Stimulated activated CD4-positive, alpha-beta T cell treated with anti-CD3 and anti-CD28 coated beads, Interleukin-1b, Interleukin-23, amount 100 ng/mL, for 1 hour (primary cell): ENCODE data around the gene PSORS1C2.

Experiments used
- DNase-seq, 2 donors: peaks; one replicate each; pipeline ENCODE4 v3.0.0-alpha.2; 2020; ENCODE audit warnings: low read depth in 2 of 2

The PSORS1C2 gene

DNA sequence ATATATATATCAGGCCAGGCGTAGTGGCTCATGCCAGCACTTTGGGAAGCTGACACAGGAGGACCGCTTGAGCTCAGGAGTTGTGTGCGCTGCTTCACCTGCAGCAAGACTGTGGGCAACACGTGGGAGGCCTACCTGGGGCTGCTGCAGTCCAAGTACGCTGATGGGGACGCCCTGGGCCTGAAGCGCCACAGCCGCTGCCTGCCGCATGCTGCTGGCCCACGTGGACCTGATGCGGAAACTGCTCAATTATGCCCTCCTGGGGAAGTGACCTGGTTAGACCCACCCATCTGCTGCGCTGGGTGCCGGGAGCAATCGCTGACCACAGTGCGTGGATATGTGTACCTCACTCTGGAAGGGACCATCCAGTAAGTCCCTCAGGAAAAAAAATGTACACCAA, 1.8 kb upstream of the PSORS1C2 start:
- no peak for DNase-seq

DNA sequence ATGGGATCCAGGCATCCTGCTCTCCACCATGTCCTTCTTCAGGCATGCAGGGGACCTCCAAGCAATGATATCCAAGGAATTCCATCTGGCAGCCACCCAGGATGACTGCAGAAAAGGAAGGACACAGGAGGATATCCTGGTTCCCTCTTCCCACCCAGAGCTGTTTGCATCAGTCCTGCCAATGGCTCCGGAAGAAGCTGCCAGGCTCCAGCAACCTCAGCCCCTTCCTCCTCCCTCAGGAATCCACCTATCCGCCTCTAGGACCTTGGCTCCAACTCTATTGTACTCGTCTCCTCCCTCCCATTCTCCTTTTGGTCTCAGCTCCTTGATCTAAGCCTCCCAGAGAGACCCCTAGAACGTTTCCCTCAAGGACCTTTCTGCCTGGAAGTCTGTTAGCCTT, 733 bp upstream of the PSORS1C2 start:
- DNase-seq, result no peak

DNA sequence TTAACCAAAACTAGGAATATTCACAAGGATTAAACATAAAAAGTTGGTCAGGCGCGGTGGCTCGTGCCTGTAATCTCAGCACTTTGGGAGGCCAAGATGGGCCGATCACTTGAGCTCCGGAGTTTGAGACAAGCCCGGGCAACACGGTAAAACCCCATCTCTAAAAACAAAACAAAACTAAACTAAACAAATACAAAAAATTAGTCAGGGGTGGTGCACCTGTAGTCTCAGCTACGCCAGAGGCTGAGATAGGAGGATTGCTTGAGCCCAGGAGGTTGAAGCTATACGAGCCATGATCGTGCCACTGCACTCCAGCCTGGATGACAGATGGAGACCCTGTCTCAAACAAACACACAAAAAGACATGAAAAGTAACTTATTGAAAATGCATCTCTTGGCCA, 3.2 kb downstream of the PSORS1C2 start:
- DNase-seq, result no peak

DNA sequence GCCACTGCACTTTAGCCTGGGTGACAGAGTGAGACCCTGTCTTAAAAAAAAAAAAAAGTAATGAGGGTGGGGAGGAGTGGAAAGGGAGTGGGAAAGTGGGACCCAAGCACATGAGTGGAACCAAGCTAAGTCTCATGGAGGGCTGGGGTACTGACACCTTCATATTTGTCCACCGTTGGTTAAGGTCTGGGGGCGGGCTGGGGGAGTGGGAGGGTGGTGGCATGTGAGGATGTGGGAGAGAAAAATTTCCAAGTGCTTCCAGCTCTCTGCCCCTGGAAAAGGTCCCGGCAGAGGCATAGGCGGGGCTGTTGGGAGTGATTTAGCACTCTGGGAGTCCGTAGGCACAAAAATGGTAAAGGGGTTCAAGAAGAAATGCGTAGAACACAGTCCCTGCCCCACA, 6.1 kb downstream of the PSORS1C2 start:
- no peak for DNase-seq

DNA sequence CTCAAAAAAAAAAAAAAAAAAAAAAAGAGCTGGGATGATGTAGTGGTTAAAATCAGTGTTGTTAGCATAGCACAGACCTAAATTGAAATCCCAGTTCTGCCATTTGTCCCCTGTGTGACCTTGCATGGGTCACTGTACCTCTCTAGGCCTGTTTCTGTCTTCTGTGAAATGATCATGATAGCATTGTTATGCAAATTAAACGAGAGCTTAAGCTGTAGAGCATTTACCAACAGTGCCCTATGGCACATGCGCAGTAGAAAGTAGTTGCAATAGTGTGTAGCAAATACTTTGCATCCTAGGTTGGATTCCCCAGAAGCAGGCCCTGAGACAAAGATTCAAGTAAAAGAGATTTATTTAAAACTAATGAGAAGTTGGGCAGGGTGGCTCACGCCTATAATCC, 7.3 kb downstream of the PSORS1C2 start:
- DNase-seq, result no peak

DNA sequence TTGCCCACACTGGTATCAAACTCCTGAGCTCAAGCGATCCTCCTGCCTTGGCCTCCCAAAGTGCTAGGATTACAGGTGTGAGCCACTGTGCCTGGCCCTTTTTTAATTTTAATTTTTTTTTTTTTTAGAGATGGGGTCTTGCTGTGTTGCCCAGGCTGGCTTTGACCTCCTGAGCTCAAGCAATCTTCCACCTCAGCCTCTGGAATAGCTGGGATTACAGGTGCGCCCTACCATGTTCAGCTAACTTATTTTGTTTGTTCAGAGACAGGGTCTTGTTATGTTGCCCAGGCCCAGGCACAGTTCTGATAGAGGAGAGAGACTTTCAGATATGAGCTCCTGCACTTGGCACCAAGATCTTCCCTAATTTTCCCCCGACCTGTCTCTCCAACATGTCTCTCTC, 8.1 kb downstream of the PSORS1C2 start:
- DNase-seq, result no peak

DNA sequence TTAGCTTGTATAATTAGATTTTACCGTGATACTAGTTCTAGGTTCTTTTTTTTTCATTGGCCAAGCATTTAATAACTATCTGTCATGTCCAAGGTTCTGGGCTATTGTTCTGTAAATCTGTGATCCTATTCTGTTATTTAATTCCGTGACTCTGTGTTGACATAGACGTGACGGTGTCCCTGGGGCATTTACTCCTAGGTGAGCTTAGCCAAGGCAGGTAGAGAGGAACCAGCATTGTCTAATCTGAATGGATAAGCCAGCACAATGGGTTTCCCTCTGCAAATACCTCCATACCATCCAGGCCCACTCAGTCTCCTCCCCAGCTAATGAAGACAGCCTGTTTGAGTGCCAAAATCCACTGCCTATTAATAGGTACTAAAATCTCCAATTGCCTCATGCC, 9.7 kb downstream of the PSORS1C2 start:
- DNase-seq, result no peak

DNA sequence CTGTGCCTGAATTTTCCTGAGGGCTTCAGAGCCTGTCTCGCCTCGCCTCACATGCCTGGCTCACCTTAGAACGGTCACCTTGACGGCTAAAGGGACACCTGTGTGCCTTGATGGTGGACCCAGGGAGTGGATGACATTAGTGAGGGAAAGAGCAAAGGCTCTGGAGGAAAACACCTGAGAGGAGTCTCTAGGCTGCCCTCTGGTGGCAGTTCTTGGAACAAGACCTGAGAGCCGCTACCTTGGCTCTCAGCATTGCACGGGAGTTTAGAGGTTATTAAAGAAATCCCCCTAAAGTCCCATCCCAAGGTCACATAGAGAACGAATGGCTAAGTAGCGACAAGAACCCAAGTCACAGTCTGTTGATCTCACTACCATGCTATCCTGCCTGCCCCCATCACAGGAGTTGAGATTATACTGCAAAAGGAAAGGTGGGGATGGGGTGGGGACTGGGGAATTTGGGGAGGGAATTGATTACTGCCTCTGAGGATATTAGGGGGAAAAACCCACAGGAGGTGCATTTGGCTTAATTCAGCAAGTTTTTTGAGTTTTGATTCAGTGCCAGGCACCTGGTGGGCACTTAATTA, 10.7 kb downstream of the PSORS1C2 start:
- DNase-seq, result peak; percentile 41 to 56

DNA sequence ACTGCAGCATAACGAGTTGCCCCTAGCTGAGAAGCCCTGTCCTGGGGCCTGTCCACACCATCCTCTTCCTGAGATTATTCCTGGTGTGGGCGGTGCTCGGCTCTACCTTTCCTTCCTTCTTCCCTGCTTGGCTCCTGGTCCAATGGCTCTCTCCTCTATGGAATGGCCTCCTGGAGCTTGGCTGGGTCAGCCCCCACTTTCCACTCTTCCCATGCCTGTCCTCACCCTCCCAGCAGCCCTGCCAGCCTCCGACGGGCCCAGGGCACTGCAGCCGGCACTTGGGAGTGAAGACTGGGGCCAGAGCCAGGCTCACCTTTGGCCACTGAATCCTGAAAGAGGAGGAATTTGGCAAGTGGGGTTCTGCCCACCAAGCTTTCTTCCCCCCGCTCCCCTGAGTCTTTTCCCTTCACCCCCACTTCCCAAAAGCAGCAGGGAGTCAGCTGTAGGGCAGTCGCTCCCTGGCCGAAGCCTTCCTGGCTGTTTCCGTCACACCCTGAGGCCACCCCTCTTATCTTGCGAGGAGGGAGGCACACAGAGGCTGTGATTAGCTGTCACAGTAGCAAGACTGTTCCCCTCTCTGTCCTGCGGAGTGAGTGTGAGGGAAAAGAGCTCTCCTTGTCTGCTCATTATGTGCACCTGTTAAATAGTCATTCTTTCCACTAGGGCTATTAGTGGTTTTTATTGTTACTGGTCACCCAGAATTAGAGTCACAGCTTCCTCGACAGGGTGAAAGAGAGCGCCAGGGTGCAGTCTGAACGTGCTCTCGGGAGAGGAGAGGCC, 12.3 kb downstream of the PSORS1C2 start:
- DNase-seq, result no peak

DNA sequence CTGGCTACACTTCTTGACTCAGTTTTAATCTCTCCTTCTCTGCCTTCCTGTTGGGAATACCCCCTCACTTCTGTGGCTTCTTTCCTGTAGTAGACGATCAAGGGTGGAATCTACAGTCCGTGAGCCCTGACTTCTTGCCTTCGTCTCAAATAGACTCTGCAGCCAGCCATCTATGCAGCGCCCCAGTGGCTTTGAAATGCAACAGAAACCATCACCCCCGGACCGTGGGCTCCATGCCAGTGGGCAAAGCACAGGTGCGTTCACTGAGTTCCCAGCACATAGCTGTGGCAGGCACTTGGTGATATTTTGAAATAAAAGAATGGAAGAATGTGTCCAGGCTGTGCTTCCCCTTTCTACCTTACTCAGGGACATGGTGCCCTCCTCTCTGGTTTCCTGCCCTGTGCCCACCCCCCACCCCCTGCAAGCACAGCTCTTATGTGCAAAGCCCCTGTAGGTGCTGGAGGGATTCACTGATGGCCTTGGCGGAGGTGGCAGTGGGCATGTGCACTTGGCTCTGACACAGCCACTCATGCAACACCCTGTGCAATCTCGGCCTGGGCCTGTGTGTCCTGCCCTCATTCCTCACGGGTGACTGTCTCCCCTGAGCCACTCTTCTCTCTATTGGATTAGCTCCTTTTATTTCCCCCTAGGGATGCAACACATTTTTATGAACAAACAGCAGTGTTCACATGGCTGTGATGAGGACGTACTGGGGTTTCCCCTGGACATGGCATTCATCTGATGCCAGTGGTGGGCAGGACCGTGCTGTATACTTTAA, 13.1 kb downstream of the PSORS1C2 start:
- DNase-seq, result no peak

DNA sequence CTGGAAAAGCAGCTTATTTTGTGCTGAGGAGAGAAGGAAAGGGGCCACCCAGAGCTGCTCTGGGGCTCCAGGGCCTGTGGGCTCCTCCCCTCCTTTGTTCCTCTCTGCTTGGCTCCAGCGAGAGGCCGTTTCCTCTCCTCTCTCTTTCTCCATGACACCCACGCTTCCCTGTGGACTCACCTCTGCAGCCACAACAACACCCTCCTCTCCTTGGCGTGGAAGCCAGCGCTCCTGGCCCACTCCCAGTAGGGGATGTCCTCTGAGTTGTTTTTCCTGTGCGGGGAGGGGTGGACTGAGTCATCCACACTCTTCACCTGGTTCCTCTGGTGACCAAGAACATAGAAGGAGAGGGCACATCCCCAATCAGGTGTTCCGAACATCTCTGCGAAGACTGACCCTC, 13.7 kb downstream of the PSORS1C2 start:
- DNase-seq, result no peak

DNA sequence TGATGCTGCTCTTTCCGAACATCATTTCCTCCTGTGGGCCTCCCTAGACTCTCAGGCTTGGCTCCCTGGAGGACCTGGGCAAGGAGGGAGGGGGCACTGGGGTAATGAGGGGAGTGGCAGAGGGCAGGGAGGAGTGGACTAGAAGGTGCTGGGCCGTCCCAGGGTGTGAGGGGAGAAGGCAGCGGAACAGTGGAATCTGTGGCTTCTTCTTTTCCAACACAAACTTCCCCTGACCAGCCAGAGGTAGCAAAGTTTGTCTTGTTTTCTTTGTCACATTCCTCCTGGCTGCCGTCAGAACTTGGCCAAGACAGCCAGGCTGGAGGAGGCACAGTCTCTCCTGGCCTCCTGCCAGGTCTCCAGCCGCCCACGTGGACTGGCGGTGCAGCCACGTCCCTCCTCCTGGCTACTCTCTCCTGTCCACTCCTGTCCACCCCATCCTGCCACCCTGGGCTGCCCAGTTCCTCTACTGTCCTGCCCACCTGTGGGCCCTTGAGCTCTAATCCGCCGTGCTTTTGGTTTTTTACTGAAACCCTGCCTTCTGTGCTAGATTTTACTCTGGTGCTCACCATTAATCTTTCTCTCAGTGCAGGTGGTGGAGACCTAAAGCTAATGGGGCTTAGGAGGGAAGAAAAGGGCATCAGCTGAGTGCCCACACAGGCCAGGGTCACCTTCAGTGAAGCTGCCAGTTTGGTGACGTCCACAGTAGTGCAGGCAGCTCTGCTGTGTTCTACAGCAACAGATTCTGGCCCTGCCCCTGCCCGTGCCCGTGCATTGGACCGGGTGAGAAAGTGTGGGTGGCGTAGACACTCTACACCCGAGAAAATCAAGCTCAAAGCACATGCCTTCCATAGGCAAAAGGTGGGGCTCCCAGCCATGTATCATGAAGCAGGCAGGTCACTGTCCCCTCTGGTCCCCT, 15.8 kb downstream of the PSORS1C2 start:
- no peak for DNase-seq

DNA sequence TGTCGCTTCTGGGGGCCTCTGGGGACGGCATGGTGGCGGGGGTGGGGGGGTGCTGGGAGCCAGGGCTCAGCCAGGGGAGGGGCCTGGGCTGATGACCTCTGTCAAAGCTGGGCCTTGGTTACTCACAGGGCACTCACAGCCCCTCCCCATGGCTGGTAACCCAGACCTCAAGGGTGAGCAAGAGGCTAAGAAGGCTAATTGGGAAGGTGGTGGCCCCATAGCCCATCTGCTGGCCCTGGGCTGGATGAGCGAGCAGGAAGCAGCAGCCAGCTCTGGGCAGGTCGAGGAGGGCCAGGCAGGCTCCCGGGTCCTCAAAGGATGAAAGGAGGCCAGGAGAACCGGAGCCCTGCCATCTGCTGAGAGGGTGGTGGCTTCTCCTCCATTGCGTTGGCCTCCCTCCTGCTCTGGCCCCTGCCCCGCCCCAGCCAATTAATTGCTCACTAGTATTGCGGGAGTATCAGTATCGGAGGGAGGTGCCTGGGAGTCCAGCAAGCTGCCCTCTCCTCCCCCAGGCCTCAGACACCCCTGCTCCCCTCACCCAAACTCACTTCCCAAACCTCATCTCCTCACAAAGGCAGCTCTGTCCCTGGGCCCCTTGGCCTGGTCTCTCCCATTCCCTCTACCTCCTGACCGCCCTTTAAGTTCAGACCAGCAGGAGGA, 17.6 kb downstream of the PSORS1C2 start:
- no peak for DNase-seq

DNA sequence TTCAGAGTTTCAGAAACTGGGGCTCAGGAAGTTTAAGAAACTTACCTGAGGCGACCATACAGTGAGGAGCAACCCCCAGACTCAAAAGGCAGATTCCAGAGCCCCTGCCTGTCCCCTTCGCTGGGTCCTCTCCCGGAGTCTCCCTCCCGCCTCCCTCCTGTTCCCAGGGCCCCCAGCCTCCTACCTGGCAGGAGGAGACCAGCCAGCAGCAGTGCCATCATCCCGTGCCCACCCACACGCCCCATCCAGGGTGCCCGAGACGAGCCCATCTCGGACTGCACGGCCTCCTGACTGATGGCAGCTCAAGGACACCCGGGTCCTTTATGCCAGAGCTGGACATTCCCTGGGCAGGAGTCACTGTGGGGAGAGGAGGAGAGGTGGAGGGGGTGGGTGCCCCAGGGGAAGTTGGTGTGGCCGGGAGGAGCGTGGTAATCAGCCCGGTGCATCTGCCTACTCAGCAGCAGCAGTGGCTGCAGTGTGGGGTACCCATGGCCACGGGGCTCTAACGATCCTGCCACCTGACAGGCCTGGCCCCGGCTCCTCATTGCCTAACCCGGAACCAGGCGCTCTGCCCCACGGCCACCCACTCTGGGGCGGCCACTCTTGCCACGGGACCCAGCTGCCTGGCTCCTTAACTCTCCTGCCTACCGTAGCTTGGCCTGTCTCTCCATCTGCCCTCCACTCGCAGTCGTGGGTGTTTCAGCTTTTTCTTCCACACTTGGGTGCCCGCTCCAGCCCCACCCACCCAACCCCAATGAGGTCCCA, 18.5 kb downstream of the PSORS1C2 start, which contains the start of gene CDSN:
TSS of gene CDSN (minus strand) at position 296 of the 765 bp plus-strand sequence. CDS start at position 269, 27 bp downstream.
- DNase-seq, result no peak

DNA sequence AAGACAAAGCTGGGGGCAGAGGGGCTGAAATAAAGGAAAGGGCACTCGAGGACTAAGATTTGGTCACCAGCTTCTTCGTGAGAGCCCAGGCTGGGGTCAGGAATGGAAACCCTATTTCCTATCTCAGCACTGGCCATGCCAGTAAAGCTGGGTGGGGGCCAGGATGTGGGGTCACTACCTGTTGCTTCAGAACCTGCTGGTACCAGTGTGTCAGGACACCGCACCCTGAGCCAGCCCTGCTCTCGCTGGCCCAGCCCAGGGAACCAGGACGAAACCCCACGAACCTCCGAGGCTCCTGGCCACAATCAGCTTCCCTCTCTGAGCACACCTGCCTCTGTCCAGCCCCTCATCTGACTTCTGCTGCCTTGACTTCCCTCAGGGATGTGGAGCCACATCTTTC, 20.7 kb downstream of the PSORS1C2 start:
- no peak for DNase-seq

DNA sequence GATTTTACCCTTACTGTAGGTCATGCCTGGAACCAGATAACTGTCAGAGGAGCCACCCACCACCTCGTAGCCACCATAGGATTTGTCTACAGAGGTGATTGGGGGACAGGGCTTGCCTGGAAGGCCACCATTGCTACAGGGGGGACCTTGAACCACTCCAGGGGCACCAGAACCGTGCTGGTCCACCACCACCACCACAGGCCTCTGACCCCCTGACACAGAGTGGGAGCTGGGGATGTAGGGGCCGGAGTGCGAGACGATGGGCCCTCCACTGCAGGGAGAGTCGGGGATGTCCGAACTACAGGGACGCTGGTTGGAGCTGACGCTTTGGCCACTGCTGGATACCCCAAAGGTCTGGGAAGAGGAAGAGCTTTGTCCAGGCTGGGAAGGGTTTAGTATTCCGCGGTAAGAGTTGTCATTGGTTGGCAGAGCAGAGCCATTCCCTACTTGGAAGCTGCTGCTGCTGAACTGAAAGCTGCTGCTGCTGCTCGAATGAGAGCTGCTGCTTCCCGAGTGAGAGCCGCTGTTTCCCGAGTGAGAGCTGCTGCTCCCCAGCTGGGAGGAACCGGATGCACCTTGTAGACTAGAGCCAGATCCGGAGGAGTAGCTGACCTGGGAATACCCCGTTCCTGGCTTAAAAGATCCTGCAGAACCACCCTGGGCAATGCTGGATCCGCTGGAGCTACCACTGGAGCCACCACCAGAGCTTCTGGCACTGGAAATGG, 22.0 kb downstream of the PSORS1C2 start:
- no peak for DNase-seq

DNA sequence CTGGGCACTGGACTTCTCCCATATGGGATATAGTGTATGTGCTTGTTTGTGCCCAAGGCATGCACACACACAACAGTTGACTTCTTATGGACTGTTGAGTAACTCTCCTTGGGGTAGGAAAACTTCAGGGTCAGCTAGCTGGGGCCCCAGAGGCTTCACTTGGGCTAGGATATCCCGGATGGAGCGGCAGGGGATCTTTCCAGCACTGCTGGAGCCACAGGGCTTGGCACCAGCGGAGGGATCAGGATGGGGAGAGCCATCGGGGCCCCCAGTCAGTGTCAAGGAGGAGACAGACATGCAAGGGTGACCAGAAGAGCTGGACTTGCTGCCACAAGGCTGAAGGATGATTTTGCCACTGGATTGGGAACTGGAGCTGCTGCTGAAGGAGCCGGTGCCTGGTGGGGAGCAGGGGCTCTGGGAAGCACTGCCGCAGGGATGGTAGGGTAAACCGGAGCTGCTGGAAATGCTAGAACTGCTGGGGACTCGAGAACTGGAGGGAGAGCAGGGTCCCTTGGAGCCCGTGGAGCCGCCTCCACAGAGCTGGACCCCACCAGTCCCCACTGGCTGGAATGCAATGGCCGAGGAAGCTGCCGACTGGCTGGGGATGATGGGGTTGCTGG, 22.8 kb downstream of the PSORS1C2 start:
- DNase-seq, result no peak

DNA sequence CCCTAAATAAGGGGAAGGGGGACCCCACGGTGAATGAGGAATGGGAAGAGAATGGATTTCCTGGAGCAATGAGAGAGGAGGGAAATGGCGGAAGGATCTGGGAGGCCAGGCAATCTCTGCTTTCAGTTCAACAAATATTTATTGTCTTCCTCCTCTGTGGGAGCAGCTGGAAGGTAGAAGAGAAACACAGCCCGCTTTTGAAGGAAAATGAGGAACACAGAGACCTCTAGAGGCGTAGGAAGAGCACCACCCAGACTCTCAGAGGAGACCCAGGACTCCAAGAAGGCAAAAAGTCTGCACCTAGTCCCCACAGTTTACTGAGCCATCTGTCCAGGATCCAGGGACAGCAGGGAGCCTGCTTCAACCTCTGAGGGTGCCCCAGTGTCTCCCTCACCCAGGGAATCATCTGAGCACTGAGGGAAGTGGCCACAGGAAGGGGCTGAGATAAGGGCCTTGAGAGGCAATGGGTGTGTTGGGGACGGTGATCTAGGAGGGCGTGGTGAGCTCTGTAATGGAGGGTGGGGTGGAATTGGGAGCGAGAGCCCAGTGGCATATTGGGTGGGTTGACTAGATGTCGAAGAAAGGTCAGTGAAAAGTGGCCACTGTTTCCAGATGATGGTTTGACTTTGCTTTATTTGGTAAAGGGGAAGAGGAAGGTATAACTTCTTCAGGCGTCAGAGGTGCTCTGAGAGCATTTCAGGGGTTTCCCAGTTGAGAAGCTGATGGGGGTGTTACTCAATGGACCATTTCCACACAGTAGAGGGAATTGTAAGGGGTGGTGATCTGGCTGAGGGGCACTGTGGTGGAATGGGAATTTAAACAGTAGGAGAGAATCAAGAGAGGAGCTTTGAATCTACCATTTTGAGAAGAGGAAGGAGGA, 23.7 kb downstream of the PSORS1C2 start:
- DNase-seq, result no peak
